Right lobe of liver (tissue), 6 donors: ENCODE measurements around the gene MSL1. TPM values are rescaled to one million over a fixed set of nuclear protein-coding genes. Genes with fewer than 3 reads are reported as not detected.
A peak's percentile ranks its signal among the peaks of the same experiment; 100 is the strongest.

Experiments
- ATAC-seq, 4 donors: fragments of 200-7000 bp; cut with Tn5 transposase; one replicate each; pipeline ENCODE4 v1.9.1; 2020; ENCODE audit warnings: mild to moderate bottlenecking in 4 of 4, moderate library complexity in 4 of 4
- DNase-seq, 3 donors: peaks; one replicate each; pipeline ENCODE4 v3.0.0-alpha.2; 2020
- H3K27ac ChIP-seq, 3 donors: fragments of 200-600 bp; one replicate each; pipeline ENCODE4 v1.8.0; 2022
- H3K27me3 ChIP-seq, 2 donors: fragments of 200-600 bp; one replicate each; pipeline ENCODE4 v1.8.0; 2022
- H3K36me3 ChIP-seq, 4 donors: fragments of 200-600 bp; sonication (generic) in 1 of 4; one replicate each; pipeline versions ENCODE4 v1.5.1 to v1.8.0; 2017 to 2022; ENCODE audit warnings: control low read depth in 1 of 4
- H3K4me1 ChIP-seq, 4 donors: fragments of 200-600 bp; sonication (generic) in 1 of 4; one replicate each; pipeline versions ENCODE4 v1.5.1 to v1.8.0; 2017 to 2022; ENCODE audit warnings: control low read depth in 1 of 4
- H3K4me3 ChIP-seq, 3 donors: fragments of 200-600 bp; one replicate each; pipeline ENCODE4 v1.8.0; 2022
- H3K9me3 ChIP-seq, 4 donors: fragments of 200-600 bp; sonication (generic) in 1 of 4; one replicate each; pipeline versions ENCODE4 v1.5.1 to v1.8.0; 2017 to 2022; ENCODE audit warnings: control low read depth in 1 of 4
- CTCF ChIP-seq, 4 donors: fragments of 200-600 bp in 3 of 4; fragments of 450-650 bp in 1 of 4; IDR thresholded peaks; one replicate each; pipeline versions ENCODE4 v1.5.1 to v1.8.0; 2016 to 2022; ENCODE audit warnings: antibody characterized with exemption in 4 of 4, mild to moderate bottlenecking in 2 of 4
- POLR2A ChIP-seq: fragments of 450-650 bp; IDR thresholded peaks from one replicate; pipeline ENCODE4 v1.6.1; 2017; ENCODE audit warnings: antibody characterized with exemption, mild to moderate bottlenecking
- WGBS: methylation state at CpG from one replicate; pipeline ENCODE4 v1.1.6; 2018; ENCODE audit warnings: low coverage, low lambda C conversion rate; ENCODE audit not compliant: insufficient coverage; ENCODE audit errors: missing lambda C conversion rate; 5-methylcytosine and 5-hydroxymethylcytosine counted together
- intact Hi-C, 2 donors: fragments of 100-400 bp; cut with DNase I; formaldehyde crosslinking; loops; one replicate each; pipeline versions ENCODE4 v1.11.2 to v1.14.1; 2022
- total RNA-seq, 6 experiments: library from RNA; depleted of rRNA in 2 of 6; stranded (reverse); fragments of >200 nt in 2 of 6; fragmentation: NEBNext Ultra II Directional in 3 of 6; extraction: Animal tissue kit (Norgen Biotek cat#: 25700) in 3 of 6; gene quantifications; one replicate each; pipeline versions ENCODE4 v1.1.0 to v1.2.4, GENCODE V29; 2016 to 2023
- donor health status: DM: no; HTN: yes; CAD: no.
- donor health status: DM: no; HTN: no; CAD: no.
- donor health status: DM: no; HTN: no; CAD: no.
- donor health status: DM: no; HTN: yes; CAD: no.
- donor health status: DM: no; HTN: yes; CAD: no.

Gene MSL1
- total RNA-seq, 6 experiments from 2014 or later, result 31.1 to 43.8 (median 36.0) TPM

GRCh38 chr17:40103071-40103661 lies 18.6 kb upstream of the MSL1 start:
- ATAC-seq, result no peak
- H3K27ac ChIP-seq, result peak overlapping the region in 2 of 3 donors; percentile 10 to 18
- H3K9me3 ChIP-seq, result no peaks in the 10 kb centered on the region
- 88% methylated on average over 2 of the region's 3 CpGs for WGBS
- DNase-seq, result no peak
- no peak for TF ChIP-seq CTCF (IDR thresholded peaks at IDR 0.05)
- peaks cover 2 to 42% (median 15%) of the 10 kb centered on the region in 4 donors for H3K4me1 ChIP-seq
- H3K27me3 ChIP-seq, result no peaks in the 10 kb centered on the region
- H3K36me3 ChIP-seq, result no peaks in the 10 kb centered on the region
- intact Hi-C loops, result no loop called here
- H3K4me3 ChIP-seq, result no peak overlapping the region

- 46% methylated on average over 2 of the region's 2 CpGs for WGBS
- intact Hi-C loops, result no loop called here
- DNase-seq (no peak), ATAC-seq (no peak)
- H3K27ac ChIP-seq, result peak overlapping the region in 1 of 3 donors; percentile 10
- TF ChIP-seq CTCF (IDR thresholded peaks at IDR 0.05) (no peak), POLR2A (no peak)
- H3K4me1 ChIP-seq, result peaks cover 0 to 42% (median 17%) of the 10 kb centered on the region in 4 donors
- no peaks in the 10 kb centered on the region for H3K9me3 ChIP-seq
- no peak overlapping the region for H3K4me3 ChIP-seq
- H3K27me3 ChIP-seq, result no peaks in the 10 kb centered on the region
- no peaks in the 10 kb centered on the region for H3K36me3 ChIP-seq
These were observed 18.1 kb upstream of the MSL1 start for GRCh38 chr17:40103688-40104087.

GRCh38 chr17:40104594-40105486 lies 16.9 kb upstream of the MSL1 start:
- DNase-seq, result no peak
- ATAC-seq, result no peak
- TF ChIP-seq POLR2A, result no peak
- no peak for TF ChIP-seq CTCF (IDR thresholded peaks at IDR 0.05)
- H3K4me3 ChIP-seq, result no peak overlapping the region
- no peaks in the 10 kb centered on the region for H3K9me3 ChIP-seq
- no peaks in the 10 kb centered on the region for H3K36me3 ChIP-seq
- no peaks in the 10 kb centered on the region for H3K27me3 ChIP-seq
- intact Hi-C loops, result no loop called here
- H3K4me1 ChIP-seq, result peaks cover 0 to 49% (median 24%) of the 10 kb centered on the region in 4 donors
- WGBS, result 59% methylated on average over 2 of the region's 3 CpGs
- H3K27ac ChIP-seq, result no peak overlapping the region

- TF ChIP-seq POLR2A, result no peak
- no peak for TF ChIP-seq CTCF (IDR thresholded peaks at IDR 0.05)
- no peaks in the 10 kb centered on the region for H3K36me3 ChIP-seq
- ATAC-seq (no peak), DNase-seq (peak in 1 of 3 donors; percentile 24)
- H3K4me3 ChIP-seq, result no peak overlapping the region
- peak overlapping the region in 2 of 3 donors; percentile 90 to 91 for H3K27ac ChIP-seq
- H3K9me3 ChIP-seq, result no peaks in the 10 kb centered on the region
- WGBS, result 60% methylated on average over 5 of the region's 5 CpGs
- intact Hi-C loops, result no loop called here
- peaks cover 2 to 60% (median 35%) of the 10 kb centered on the region in 4 donors for H3K4me1 ChIP-seq
- H3K27me3 ChIP-seq, result no peaks in the 10 kb centered on the region
These were observed 15.7 kb upstream of the MSL1 start for GRCh38 chr17:40105861-40106759.
